H1 (cell line): ENCODE results near the gene DRD2. TPM values are rescaled to one million over a fixed set of nuclear protein-coding genes. Genes with fewer than 3 reads are reported as not detected.

Experiments used
- CTCF ChIA-PET: fragments of 300-600 bp; sonication (Branson Sonifier 250); formaldehyde crosslinking; loops from one replicate; lab custom pipeline; 2021; ENCODE audit not compliant: partially characterized antibody; lab: Charles Lee
- POLR2A ChIA-PET: fragments of 300-600 bp; sonication (Branson Sonifier 250); formaldehyde crosslinking; loops from one replicate; lab custom pipeline; 2021; ENCODE audit warnings: inconsistent platforms; ENCODE audit not compliant: partially characterized antibody; lab: Charles Lee
- DNase-seq, 2 experiments: peaks; one replicate each; pipeline versions ENCODE4 v3.0.0 to v3.0.0-alpha.2; 2010 to 2022; ENCODE audit warnings: low spot score in 2 of 2, low read depth in 1 of 2, mixed read lengths in 1 of 2
- FAIRE-seq: peaks from 2 replicates; lab custom pipeline; 2011; peaks lifted over from hg19 to GRCh38; lab: Jason Lieb, UNC
- H2AFZ ChIP-seq: 2 replicates; pipeline ENCODE4 v1.8.1; 2012; ENCODE audit warnings: low read length, inconsistent platforms
- H2AK5ac ChIP-seq: 2 replicates; pipeline ENCODE4 v1.6.1; 2013; ENCODE audit warnings: low read depth, low read length
- H2BK120ac ChIP-seq: replicated peaks from 2 replicates; pipeline ENCODE3; 2013; ENCODE audit warnings: low read depth, low read length, inconsistent platforms
- H2BK12ac ChIP-seq: 2 replicates; pipeline ENCODE4 v1.6.1; 2013; ENCODE audit warnings: low read depth, low read length
- H2BK15ac ChIP-seq: 2 replicates; pipeline ENCODE4 v1.6.1; 2013; ENCODE audit warnings: low read length
- H2BK20ac ChIP-seq: 2 replicates; pipeline ENCODE4 v1.6.1; 2013; ENCODE audit warnings: low read length
- H2BK5ac ChIP-seq: 2 replicates; pipeline ENCODE4 v1.6.1; 2013; ENCODE audit warnings: low read depth, low read length
- H3K14ac ChIP-seq: 2 replicates; pipeline ENCODE4 v1.6.1; 2013; ENCODE audit warnings: inconsistent platforms; ENCODE audit not compliant: insufficient read length
- H3K18ac ChIP-seq: 2 replicates; pipeline ENCODE4 v1.6.1; 2013; ENCODE audit warnings: low read length; ENCODE audit errors: extremely low read depth
- H3K23ac ChIP-seq: 2 replicates; pipeline ENCODE4 v1.6.1; 2013; ENCODE audit warnings: inconsistent platforms; ENCODE audit not compliant: insufficient read length
- H3K23me2 ChIP-seq: 2 replicates; pipeline ENCODE4 v1.6.1; 2013; ENCODE audit warnings: low read depth, low read length
- H3K27ac ChIP-seq: 2 replicates; pipeline ENCODE4 v1.6.1; 2011; ENCODE audit warnings: low read depth, low read length, inconsistent platforms
- H3K27me3 ChIP-seq, 4 experiments: replicated peaks in 1 of 4; 1 replicate in 1 of 4; 2 replicates in 3 of 4; pipeline versions ENCODE4 v1.6.1 to v1.8.1; 2011 to 2013; ENCODE audit warnings: low read length in 3 of 4, mild to moderate bottlenecking in 3 of 4, inconsistent platforms in 2 of 4, mixed read lengths in 2 of 4, moderate library complexity in 1 of 4; ENCODE audit not compliant: control insufficient read depth in 3 of 4, insufficient read depth in 3 of 4; ENCODE audit errors: extremely low read depth in 1 of 4
- H3K36me3 ChIP-seq, 4 experiments: 2 replicates each; pipeline versions ENCODE4 v1.6.1 to v1.8.1; 2011 to 2013; ENCODE audit warnings: mild to moderate bottlenecking in 4 of 4, low read length in 3 of 4, moderate library complexity in 2 of 4, control low read depth in 1 of 4, inconsistent platforms in 1 of 4; ENCODE audit not compliant: insufficient read depth in 4 of 4, control insufficient read depth in 2 of 4
- H3K4ac ChIP-seq: replicated peaks from 2 replicates; pipeline ENCODE3; 2013; ENCODE audit warnings: low read length, low read depth, mixed read lengths, inconsistent platforms; ENCODE audit not compliant: insufficient read length
- H3K4me1 ChIP-seq, 4 experiments: replicated peaks in 1 of 4; 1 replicate in 1 of 4; 2 replicates in 3 of 4; pipeline versions ENCODE4 v1.6.1 to v1.8.1; 2011 to 2013; ENCODE audit warnings: low read length in 3 of 4, inconsistent platforms in 2 of 4, mixed read lengths in 1 of 4; ENCODE audit not compliant: insufficient read depth in 4 of 4, control insufficient read depth in 3 of 4
- H3K4me2 ChIP-seq, 2 experiments: 2 replicates each; pipeline versions ENCODE4 v1.6.1 to v1.8.1; 2011 to 2013; ENCODE audit warnings: low read depth in 2 of 2, low read length in 2 of 2, control low read depth in 1 of 2, inconsistent platforms in 1 of 2, mild to moderate bottlenecking in 1 of 2; ENCODE audit not compliant: insufficient read depth in 1 of 2
- H3K4me3 ChIP-seq, 4 experiments: fragments of 200-600, 300-600 bp in 1 of 4; sonication (generic), shearing (Covaris generic), sonication (Bioruptor Twin) in 1 of 4; 2 replicates each; pipeline versions ENCODE4 v1.5.1 to v1.8.1; 2011 to 2016; ENCODE audit warnings: low read length in 4 of 4, low read depth in 3 of 4, control low read depth in 2 of 4, inconsistent platforms in 2 of 4, mild to moderate bottlenecking in 2 of 4, mixed read lengths in 1 of 4, moderate library complexity in 1 of 4; ENCODE audit not compliant: insufficient read depth in 2 of 4; ENCODE audit errors: extremely low read depth in 1 of 4
- H3K56ac ChIP-seq: replicated peaks from 2 replicates; pipeline ENCODE3; 2013; ENCODE audit warnings: low read depth, mild to moderate bottlenecking, mixed read lengths, low read length, inconsistent platforms; ENCODE audit not compliant: insufficient read length
- H3K79me1 ChIP-seq: 2 replicates; pipeline ENCODE4 v1.6.1; 2013; ENCODE audit warnings: low read depth, low read length, control low read depth
- H3K79me2 ChIP-seq, 2 experiments: 2 replicates each; pipeline versions ENCODE4 v1.6.1 to v1.8.1; 2012 to 2013; ENCODE audit warnings: low read length in 2 of 2, mild to moderate bottlenecking in 2 of 2, inconsistent platforms in 1 of 2; ENCODE audit not compliant: insufficient read depth in 2 of 2, control insufficient read depth in 1 of 2
- H3K9ac ChIP-seq, 4 experiments: replicated peaks in 1 of 4; 1 replicate in 1 of 4; 2 replicates in 3 of 4; pipeline versions ENCODE4 v1.6.1 to v1.8.1; 2011 to 2013; ENCODE audit warnings: low read depth in 3 of 4, low read length in 3 of 4, control low read depth in 2 of 4, mild to moderate bottlenecking in 2 of 4, moderate library complexity in 2 of 4, inconsistent platforms in 1 of 4; ENCODE audit errors: extremely low read depth in 1 of 4
- H3K9me3 ChIP-seq, 2 experiments: 2 replicates each; pipeline versions ENCODE4 v1.6.1 to v1.8.1; 2012 to 2013; ENCODE audit warnings: mild to moderate bottlenecking in 2 of 2, moderate library complexity in 2 of 2, control low read depth in 1 of 2, inconsistent platforms in 1 of 2, low read depth in 1 of 2, low read length in 1 of 2, mixed read lengths in 1 of 2; ENCODE audit not compliant: insufficient read depth in 2 of 2
- H4K20me1 ChIP-seq, 2 experiments: replicated peaks in 1 of 2; 2 replicates each; pipeline versions ENCODE3 to v1.8.1; 2011 to 2013; ENCODE audit warnings: inconsistent platforms in 2 of 2, low read length in 2 of 2, mild to moderate bottlenecking in 1 of 2; ENCODE audit not compliant: insufficient read depth in 2 of 2, control insufficient read depth in 1 of 2
- H4K5ac ChIP-seq: 2 replicates; pipeline ENCODE4 v1.6.1; 2013; ENCODE audit warnings: low read length, low read depth, mixed read lengths, inconsistent platforms; ENCODE audit not compliant: insufficient read length
- H4K8ac ChIP-seq: 2 replicates; pipeline ENCODE4 v1.8.0; 2013; ENCODE audit warnings: mild to moderate bottlenecking, moderate library complexity, low read length, inconsistent platforms; ENCODE audit not compliant: insufficient read depth; ENCODE audit errors: extremely low read depth
- H4K91ac ChIP-seq: replicated peaks from 2 replicates; pipeline ENCODE3; 2013; ENCODE audit warnings: low read length, mixed read lengths, inconsistent platforms; ENCODE audit not compliant: insufficient read length
- BACH1 ChIP-seq: IDR thresholded peaks from 2 replicates; pipeline ENCODE4 v1.6.1; 2012; ENCODE audit warnings: low read length, improper control_type of control experiment
- CBX8 ChIP-seq: fragments of 300-800, 300-1000 bp; sonication (generic); IDR thresholded peaks from 2 replicates; pipeline ENCODE4 v1.7.1; 2016; ENCODE audit warnings: low read depth, low read length, borderline replicate concordance
- CEBPB ChIP-seq: IDR thresholded peaks from 2 replicates; pipeline ENCODE4 v1.6.1; 2012; ENCODE audit warnings: low read depth, low read length
- HDAC6 ChIP-seq: IDR thresholded peaks from one replicate; pipeline ENCODE4 v1.7.1; 2012; ENCODE audit warnings: low read depth, mild to moderate bottlenecking, inconsistent platforms, low read length, moderate library complexity
- KDM4A ChIP-seq: IDR thresholded peaks from one replicate; pipeline ENCODE4 v1.7.1; 2012; ENCODE audit warnings: low read depth, mild to moderate bottlenecking, moderate library complexity, low read length, inconsistent platforms; ENCODE audit not compliant: severe bottlenecking
- NRF1 ChIP-seq: IDR thresholded peaks from 2 replicates; pipeline ENCODE4 v1.6.1; 2011; ENCODE audit warnings: mild to moderate bottlenecking, low read depth, low read length, improper control_type of control experiment
- RBBP5 ChIP-seq: IDR thresholded peaks from 2 replicates; pipeline ENCODE4 v1.7.1; 2012; ENCODE audit warnings: low read depth, mild to moderate bottlenecking, inconsistent platforms, low read length, moderate library complexity, borderline replicate concordance
- RFX5 ChIP-seq: IDR thresholded peaks from 2 replicates; pipeline ENCODE4 v1.6.1; 2011; ENCODE audit warnings: low read depth, low read length, improper control_type of control experiment, borderline replicate concordance
- SIRT6 ChIP-seq: IDR thresholded peaks from one replicate; pipeline ENCODE4 v1.7.1; 2012; ENCODE audit warnings: low read length, inconsistent platforms
- SP1 ChIP-seq: IDR thresholded peaks from 2 replicates; pipeline ENCODE4 v1.6.1; 2011; ENCODE audit warnings: low read depth, low read length
- SP2 ChIP-seq: IDR thresholded peaks from 2 replicates; pipeline ENCODE4 v1.6.1; 2012; ENCODE audit warnings: mild to moderate bottlenecking, low read length, inconsistent platforms
- SRF ChIP-seq: IDR thresholded peaks from 2 replicates; pipeline ENCODE4 v1.6.1; 2011; ENCODE audit warnings: mild to moderate bottlenecking, low read depth, low read length, moderate library complexity
- TAF1 ChIP-seq: IDR thresholded peaks from 2 replicates; pipeline ENCODE4 v1.6.1; 2011; ENCODE audit warnings: mild to moderate bottlenecking, low read depth, low read length
- ZNF274 ChIP-seq: IDR thresholded peaks from 2 replicates; pipeline ENCODE4 v1.7.0; 2012; ENCODE audit warnings: low read length, borderline replicate concordance; ENCODE audit errors: extremely low read depth
- WGBS, 2 experiments: shearing (Covaris generic) in 1 of 2; methylation state at CpG; one replicate each; pipeline versions ENCODE4 v1.1.6 to v1.1.7; 2013 to 2015; ENCODE audit warnings: low lambda C conversion rate in 2 of 2, mixed read lengths in 2 of 2, inconsistent platforms in 1 of 2, low coverage in 1 of 2, missing lambda C conversion rate in 1 of 2; ENCODE audit not compliant: insufficient replicate concordance in 2 of 2, insufficient coverage in 1 of 2, insufficient read length in 1 of 2; ENCODE audit errors: extremely low coverage in 1 of 2, missing lambda C conversion rate in 1 of 2; 5-methylcytosine and 5-hydroxymethylcytosine counted together
- polyA plus RNA-seq, 7 experiments: library from polyadenylated mRNA; depleted of rRNA in 3 of 7; stranded (reverse) in 5 of 7; unstranded in 2 of 7; fragments of >200 nt in 5 of 7; fragments of 200-250 nt in 2 of 7; gene quantifications; 1 replicate in 5 of 7; 2 replicates in 1 of 7; 4 replicates in 1 of 7; pipeline versions ENCODE4 v1.2.1 to v1.2.3, GENCODE V29; 2011 to 2013; ENCODE audit warnings: missing spikeins in 2 of 7, mixed read lengths in 2 of 7
- total RNA-seq: library from RNA; stranded (reverse); fragmentation: NEBNext Ultra II Directional; extraction: Animal tissue kit (Norgen Biotek cat#: 25700); gene quantifications from 2 replicates; pipeline ENCODE4 v1.2.1, GENCODE V29; 2021

DRD2 gene
- total and polyA plus RNA-seq, 2 of the 8 experiments (the other 6 are each of a cell fraction or from before 2014, with no cell fraction given), result 0.26 to 0.41 TPM

DNA sequence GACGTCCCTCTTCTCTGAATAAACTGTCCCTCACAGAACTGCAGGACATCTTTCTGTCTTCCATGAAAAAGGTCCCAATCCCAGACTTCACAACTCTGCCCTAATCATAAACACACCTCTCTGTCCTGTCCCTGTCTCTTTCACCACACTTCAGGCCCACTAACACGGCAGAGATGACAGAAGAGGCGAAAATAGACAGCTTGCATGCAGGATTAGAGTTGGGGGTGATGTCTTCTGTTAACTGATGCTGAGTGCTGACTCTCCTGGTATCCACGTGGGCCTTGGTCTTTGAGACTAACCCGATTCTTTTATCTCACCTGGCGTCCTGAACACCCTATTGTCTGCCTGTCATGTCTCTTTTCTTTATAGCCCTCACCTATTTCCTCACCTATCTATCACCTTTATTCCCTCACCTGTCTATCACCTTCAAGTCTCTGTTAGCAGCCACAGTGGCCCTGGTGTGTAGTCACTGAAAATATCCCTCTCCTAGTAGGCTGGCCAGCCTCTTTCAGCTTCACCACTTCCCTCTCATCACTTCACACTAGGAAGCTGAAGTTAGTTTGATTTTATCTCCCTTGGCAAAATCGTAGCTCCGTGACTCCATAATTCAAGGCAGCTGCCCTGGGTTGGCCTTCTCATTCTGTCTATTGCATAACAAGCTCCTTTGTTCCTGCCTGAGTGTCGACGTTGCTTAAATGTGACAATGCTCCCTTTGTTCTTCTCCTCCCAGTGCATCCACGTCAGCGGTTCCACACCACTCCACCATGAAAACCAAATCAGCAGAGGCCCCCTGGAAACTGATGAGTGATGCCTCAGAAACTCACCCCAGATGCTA is 30.6 kb upstream of the DRD2 start:
- Histone ChIP-seq H3K4me3 (no peak overlapping the region), H3K4me1 (no peaks in the 10 kb centered on the region), H4K8ac (no peak overlapping the region), H3K4ac (no peak overlapping the region), H3K14ac (no peak overlapping the region), H2AFZ (no peak overlapping the region), H3K18ac (no peak overlapping the region), H3K4me2 (no peak overlapping the region), H3K56ac (no peak overlapping the region), H2BK120ac (no peak overlapping the region), H3K9me3 (no peaks in the 10 kb centered on the region), H2BK20ac (no peak overlapping the region), H3K79me1 (no peaks in the 10 kb centered on the region), H3K23ac (no peak overlapping the region), H2AK5ac (no peak overlapping the region), H2BK12ac (no peak overlapping the region), H3K79me2 (no peaks in the 10 kb centered on the region), H3K27ac (no peak overlapping the region), H4K5ac (no peak overlapping the region), H2BK15ac (no peak overlapping the region), H3K27me3 (no peaks in the 10 kb centered on the region), H3K36me3 (no peaks in the 10 kb centered on the region), H2BK5ac (no peak overlapping the region), H4K91ac (no peak overlapping the region), H3K9ac (no peak overlapping the region), H3K23me2 (no peaks in the 10 kb centered on the region; the same call in 1 of the 2 replicates), H4K20me1 (no peaks in the 10 kb centered on the region)
- FAIRE-seq (no peak), DNase-seq (no peak)
- 81% methylated on average over 12 of the region's 12 CpGs; no CpG with 5 or more reads in 1 of the 2 experiments for WGBS, 2 experiments
- POLR2A ChIA-PET, result interaction anchor here (1.3 kb wide), 1 partner anchor 9 kb away, joined by 3 read pairs; no protein-coding TSS in a partner anchor
- CTCF ChIA-PET, result interaction anchor here (0.6 to 1.4 kb wide), 5 partner anchors 9 to 1392 kb away, joined by 3 to 4 read pairs (median 3); no protein-coding TSS in a partner anchor
- TF ChIP-seq SIRT6, result no peak
- TF ChIP-seq NRF1, result no peak
- TF ChIP-seq SP1, result no peak
- no peak for TF ChIP-seq TAF1
- no peak for TF ChIP-seq CBX8
- no peak for TF ChIP-seq CEBPB
- TF ChIP-seq BACH1, result no peak
- TF ChIP-seq ZNF274, result no peak
- no peak for TF ChIP-seq SRF
- TF ChIP-seq RBBP5, result no peak
- TF ChIP-seq SP2, result no peak
- no peak for TF ChIP-seq KDM4A
- TF ChIP-seq HDAC6, result no peak
- TF ChIP-seq RFX5, result no peak
